ENCODE results near the gene B4GAT1.
"Not testable (repeated sequence)": the region's sequence is repeated elsewhere in the genome, so short reads cannot be mapped to it uniquely, and the experiment has no call there.

Gene B4GAT1

DNA sequence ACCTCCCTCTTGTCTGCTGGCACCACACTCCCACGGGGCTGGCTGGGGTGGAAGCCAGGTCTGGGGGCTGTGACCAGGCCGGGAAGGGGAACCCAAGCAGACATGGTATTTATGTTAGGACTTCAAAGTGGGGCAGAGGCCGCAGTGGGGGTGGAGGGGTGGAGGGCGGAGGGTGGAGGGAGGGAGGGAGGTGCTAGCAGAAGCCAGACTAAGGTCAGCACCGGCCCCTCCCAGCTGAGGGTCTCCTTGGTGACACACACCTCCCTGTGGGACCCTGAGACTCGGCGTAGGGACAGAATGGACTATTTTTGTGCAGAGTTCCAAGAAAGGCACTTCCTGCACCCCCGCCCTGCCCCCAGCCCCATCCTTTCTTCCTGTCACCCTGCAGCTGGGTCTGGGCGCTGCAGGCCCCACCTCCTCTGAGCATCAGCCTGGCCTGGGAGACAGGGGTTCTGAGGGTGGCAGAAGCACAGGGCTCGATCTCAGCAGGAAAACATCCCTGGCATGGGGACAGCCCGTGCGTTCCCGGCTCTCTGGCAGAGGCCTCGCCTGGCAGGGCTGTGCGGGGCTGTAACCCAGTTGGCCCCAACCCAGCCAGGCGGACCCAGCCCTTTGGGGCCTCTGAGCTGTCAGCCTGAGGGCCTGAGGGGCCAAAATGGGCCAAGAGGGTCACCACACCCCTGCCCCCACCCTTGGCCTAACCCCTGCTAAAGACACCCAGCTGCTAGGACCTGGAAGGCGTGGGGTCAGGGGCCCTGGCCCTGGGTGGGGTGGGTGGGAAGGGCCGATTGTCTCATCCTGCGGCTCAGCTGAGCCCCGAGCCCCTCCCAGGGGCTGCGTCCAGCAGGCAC lies 20.9 kb downstream of the B4GAT1 start:
- DNase-seq, result no peak

DNA sequence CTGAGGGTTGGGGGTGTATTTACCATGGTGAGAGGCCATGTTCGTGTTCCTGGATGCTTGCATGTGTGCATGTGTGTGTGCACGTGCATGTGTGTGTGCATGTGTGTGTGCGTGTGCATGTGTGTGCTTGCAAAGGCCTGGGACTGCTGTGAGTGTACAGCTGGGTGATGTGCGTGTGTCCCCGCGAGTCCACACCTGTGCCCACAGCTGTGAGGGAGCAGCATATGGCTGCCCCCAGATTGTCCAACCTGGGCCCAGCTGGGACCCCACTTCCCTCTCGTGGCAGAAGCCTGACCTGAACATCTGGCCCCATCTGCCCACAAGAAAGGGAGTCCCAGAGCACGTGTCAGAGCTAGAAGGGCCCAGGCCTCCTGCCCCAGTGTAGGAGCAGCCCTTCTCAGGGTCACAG lies 22.2 kb downstream of the B4GAT1 start:
- no peak for DNase-seq

DNA sequence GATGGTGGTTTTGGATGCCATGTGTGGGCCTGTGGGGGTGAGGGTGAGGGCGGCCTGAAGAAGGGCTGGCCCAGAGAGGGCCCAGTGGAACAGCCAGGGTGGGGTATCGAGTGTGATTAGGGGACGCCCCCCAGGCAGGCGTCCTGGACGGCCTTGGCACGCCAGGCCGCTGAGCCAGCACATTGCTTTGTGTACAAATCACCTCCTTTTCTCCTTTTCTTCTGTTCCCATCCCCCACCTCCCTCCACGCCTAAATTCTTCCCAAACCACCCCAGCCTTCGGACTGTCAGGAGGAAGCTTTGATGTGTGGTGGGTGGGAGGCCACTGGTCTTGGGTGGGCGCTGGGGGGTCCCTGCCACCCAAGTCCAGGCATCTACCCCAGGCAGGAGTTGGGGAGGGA lies 22.8 kb downstream of the B4GAT1 start:
- DNase-seq, result no peak

DNA sequence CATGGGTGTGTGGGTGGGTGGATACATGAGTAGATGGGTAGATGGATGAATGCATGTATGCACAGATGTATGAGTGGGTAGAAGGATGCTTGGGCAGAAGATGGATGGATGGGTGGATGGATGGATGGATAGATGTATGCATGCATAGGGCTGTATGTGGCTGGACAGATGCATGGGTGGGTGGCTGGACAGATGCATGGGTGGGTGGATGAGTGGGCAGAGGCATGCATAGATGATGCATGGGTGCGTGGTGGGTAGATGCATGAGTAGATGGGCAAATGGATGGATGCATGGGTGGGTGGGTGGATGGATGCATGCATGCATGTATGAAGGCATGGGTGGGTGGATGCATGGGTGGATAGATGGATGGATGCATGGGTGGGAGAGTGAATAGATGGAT lies 23.7 kb downstream of the B4GAT1 start:
- DNase-seq, result no peak

DNA sequence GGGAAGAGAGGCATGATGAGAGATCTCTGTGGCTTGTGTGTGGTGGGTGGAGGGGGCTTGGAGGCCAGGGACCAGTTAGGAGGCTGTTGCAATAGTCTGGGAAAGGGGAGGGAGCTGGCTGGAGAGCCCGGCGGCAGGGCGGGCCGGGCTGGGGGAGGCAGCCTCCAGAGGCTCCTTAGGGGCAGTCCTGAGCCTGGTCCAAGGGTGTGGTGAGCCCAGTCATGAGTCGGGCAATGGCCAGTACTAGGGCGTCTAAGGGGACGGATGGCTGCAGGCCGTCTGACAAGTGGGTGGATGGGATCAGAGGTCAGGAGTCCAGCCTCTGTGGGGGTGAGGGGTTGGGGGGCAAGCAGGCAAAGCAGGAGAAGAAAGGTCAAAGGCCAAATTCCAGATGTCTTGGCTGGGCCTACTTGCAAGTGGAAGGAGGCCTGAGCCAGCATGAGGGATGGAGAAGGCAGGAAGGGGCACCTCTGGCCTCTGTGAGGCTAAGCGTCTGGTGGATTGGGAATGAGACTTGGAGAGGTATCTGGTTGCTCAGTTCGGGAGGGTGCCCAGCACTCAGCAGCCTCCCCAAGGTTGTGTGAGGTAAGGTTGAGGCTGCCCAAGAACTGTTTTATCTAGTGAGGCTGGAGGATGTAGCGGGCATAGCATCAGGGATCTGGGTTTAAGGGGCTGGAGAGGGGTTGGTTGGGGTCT lies 24.5 kb downstream of the B4GAT1 start:
- DNase-seq, result no peak

DNA sequence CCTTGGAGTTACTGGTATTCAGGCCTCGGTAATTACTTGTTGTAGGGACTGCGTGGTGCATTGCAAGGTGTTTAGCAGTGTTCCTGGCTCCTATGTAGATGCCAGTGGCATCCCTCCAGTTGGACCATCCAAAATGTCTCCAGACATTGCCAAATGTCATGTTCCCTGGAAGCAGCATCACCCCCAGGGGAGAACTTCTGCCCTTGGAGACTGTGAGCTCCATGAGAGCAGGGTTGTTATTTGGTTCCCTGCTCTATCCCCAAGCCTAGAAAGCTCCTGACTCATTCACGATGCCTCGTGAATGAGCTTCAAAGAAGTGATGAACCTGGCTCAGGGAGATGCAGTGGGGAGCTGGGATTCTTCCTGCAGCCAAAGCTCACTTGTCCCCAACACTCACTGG lies 25.8 kb downstream of the B4GAT1 start:
- DNase-seq, result no peak

DNA sequence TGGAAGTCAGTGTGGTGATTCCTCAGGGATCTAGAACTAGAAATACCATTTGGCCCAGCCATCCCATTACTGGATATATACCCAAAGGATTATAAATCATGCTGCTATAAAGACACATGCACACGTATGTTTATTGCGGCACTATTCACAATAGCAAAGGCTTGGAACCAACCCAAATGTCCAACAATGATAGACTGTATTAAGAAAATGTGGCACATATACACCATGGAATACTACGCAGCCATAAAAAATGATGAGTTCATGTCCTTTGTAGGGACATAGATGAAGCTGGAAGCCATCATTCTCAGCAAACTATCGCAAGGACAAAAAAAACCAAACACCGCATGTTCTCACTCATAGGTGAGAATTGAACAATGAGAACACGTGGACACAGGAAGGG lies 26.7 kb downstream of the B4GAT1 start:
- not testable (repeated sequence) for DNase-seq

DNA sequence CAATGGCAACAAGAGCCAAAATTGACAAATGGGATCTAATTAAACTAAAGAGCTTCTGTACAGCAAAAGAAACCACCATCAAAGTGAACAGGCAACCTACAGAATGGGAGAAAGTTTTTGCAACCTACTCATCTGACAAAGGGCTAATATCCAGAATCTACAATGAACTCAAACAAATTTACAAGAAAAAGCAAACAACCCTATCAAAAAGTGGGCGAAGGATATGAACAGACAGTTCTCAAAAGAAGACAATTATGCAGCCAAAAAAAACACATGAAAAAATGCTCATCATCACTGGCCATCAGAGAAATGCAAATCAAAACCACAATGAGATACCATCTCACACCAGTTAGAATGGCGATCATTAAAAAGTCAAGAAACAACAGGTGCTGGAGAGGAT lies 27.1 kb downstream of the B4GAT1 start:
- not testable (repeated sequence) for DNase-seq

DNA sequence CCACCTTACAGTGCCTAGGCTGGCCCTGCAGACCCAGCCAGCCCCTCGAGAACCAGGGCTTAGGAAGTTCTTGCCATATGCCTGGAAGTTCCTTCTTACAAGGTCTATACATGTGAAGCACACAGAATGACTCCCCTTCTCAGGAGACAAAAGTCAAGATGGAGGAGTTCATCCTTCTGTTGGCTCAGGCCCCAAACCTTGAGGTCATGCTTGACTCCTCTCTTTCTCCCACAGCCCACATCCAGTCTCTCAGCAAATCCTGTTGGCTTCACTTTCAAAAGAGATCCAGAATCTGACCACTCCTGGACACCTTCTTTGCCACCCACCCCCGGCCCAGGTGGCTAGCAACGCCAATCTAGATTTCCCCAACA lies 28.8 kb downstream of the B4GAT1 start:
- no peak for DNase-seq

DNA sequence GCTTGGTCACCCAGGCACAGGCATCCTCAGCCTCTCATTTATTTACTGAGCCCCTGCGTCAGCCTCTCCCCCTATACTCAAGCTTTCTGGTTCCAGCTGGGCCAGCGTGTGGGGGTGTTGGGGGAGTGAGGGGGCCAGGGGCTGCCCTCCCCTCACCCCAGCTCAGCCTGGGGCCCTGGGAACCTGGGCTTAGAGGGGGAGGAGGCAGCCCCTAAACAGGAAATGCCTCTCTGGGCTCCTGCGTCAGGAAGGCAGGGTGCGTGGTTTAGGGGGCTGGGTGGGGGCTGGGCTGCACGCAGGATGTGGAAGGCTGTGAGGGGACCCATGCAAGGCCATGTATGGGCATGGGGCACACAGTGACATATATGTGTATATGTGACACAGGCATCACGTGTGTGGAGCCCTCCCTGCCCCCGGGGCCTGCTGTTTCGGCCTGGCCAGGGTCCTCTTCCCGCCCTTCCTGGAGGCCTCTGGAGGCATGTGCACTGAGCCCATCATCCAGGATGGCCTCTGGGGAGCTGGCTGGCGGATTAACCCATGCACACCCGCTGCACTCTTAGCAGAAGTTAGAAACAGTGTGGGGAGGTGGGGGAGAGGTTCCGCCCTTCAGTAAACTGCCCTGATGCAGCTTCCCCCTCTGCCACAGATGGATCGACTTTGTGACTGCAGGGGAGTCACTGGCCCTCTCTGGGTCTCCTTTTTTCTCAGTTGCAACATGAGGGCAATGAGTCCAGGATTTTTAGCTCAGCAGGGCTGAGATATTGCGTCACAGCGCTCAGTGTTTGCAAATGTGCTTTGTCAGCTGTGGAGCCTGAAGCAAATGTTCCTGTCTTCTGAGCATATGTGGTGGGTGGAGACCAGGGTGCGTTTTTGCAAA lies 29.5 kb downstream of the B4GAT1 start:
- DNase-seq, result peak in 5 of 58 donors; percentile 11 to 63 (median 40)

DNA sequence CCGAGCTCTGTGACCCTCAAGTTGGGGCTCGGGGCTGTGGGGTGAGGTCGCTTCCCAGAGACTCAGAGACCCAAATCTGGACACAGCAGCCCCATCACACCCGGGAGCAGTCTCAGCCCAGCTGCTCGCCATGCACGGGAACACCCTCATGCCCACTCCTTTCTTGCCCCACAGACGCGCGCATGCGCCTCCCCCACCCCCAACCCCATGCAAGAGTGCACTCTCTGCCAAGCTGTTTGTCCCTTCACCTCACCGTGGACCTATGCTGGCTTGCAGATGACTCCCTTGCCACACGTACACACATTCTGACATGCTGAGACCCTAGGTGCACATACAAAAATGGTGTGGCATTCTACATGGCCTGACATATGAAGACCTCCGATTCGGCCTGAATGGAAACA lies 30.1 kb downstream of the B4GAT1 start:
- peak in 2 of 58 donors; percentile 17 to 22 for DNase-seq

DNA sequence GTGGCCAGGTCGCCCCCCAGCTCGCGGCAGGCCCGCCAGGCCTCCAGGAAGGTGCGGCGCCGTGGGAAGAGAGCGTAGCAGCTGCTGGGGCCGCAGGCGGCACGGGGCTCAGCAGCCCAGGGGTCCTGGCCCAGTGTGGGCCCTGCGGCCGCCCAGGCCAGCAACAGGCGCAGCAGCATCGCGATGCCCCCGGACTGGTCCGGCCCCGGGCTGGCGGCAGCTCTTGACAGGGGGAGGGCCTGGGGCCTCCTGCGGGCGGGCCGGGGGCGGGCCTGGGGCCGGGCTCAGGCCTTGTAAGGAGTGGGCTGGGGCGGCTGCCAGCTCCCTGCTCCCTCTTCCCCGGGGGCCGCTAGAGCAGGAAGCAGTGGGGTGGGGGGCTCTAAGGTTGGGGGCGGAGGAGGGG lies 30.6 kb downstream of the B4GAT1 start, which contains the start of gene CD248:
TSS of gene CD248 (minus strand) at position 196 of the 403 bp plus-strand sequence. CDS start at position 179, 17 bp downstream.
- DNase-seq, result peak in 8 of 58 donors; percentile 14 to 39 (median 27)

DNA sequence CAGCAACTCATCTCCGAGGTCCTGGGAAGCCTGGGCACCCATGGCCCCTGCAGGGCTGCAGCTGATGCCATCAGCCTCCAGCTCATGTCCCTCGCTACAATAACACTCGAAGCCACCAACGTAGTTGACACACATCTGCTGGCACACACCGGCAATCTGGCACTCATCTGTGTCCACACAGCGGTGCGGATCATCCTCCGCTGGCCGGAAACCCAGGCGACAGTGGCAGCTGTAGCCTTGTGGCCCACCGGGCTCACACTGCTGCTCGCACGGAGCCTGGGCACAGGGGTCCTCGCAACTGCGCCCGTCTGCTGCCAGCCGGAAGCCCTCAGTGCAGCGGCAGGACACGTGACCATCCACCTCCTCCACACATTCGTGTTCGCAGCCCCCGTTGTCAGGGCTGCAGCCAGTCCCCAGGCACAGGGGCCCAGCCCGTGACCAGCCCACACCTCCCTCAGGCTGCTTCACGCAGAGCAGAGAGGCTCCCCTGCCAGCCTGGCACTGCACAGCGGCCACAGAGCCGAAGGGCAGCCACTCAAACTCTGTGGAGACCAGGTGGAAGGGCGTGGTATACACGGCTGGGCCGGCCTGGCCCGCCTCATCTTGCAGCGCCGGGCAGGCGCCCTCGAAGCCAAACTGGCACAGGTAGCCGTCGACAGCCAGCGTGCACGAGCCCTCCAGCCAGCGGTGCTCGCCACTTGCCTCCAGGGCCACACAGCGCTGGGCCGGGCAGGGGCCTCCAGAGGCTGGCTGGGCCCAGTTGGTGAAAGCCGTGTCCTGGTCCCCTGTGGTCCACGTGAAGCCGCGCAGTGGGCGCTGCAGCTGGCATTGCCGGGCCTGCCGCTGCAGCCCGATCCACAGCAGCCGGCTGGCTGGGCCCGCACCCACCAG lies 31.3 kb downstream of the B4GAT1 start:
- no peak for DNase-seq

DNA sequence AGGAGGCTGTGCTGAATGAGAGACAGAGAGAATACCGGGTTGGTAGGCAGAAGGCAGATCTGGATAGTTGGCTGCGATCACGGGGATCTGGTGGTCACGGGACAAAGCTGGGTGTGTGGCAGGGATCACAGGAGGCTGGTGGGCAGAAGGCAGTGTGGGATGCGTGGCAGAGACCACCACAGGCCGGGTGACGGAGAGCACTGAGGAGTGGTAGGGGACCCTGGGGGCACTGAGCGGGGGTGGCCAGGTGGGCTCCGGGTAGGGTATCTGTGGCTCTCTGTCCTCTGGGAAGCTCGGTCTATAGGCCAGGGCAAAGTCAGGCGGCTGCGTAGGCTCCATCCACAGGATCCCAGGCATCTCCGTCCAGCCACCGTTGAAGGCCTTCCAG lies 31.9 kb downstream of the B4GAT1 start:
- DNase-seq, result no peak

DNA sequence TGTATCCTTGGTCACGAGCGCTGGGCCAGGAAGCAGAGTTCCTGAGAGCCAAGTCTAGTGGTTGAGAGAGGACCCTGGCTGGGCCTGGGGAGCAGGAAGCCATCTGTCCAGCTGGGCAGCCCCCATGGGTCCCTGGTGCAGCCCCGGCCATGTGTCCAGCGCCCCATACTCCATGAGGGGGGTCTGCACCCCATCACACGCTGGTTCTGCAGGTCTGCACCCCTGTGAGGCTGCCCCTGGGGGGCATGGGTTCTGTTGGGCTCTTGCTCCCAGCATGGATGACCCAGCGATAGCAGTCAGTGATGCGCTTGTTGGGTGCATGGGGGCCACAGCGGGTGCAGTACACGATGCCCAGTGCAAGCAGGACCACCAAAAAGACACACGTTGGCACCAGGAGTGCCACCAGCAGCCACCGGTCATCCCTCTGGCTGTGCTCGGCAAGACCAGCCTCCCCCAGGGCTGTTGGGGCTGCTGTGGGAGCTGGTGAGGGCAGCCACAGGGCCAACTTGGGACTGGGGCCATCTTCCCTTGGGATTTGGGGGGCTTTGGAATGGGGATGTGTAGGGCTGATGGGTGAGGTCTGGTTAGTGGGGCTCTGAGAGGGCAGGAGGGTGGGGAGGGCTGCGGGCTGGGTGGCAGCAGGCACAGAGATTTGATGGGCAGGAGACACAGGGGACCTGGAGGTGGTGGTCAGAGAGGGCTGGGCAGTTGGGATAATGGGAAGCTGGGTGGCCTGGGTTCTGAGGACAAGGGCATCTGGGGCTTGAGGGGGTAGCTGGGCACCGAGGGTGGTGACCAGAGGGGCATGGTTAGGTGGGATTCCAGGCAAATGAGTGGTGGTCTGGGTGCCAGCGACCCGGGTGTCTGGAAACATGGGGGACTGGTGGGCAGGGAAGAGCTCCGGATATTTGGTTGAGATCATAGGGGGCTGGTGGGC lies 32.6 kb downstream of the B4GAT1 start:
- no peak for DNase-seq

DNA sequence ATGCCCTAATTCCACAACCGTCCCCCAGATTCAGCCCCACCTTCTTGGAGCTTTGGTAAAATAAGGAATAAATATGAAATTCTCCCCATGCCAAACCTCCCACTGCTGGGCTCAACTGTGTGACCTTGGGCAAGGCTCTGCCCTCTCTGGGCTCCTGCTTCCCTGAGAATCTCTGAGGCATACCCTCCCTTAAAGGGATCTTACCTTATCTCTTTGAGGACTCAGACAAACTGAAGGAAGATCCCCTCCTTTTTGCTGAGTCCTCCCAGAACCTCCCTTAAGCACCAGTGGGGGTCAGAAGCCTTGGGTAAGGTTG lies 33.3 kb downstream of the B4GAT1 start:
- no peak for DNase-seq

DNA sequence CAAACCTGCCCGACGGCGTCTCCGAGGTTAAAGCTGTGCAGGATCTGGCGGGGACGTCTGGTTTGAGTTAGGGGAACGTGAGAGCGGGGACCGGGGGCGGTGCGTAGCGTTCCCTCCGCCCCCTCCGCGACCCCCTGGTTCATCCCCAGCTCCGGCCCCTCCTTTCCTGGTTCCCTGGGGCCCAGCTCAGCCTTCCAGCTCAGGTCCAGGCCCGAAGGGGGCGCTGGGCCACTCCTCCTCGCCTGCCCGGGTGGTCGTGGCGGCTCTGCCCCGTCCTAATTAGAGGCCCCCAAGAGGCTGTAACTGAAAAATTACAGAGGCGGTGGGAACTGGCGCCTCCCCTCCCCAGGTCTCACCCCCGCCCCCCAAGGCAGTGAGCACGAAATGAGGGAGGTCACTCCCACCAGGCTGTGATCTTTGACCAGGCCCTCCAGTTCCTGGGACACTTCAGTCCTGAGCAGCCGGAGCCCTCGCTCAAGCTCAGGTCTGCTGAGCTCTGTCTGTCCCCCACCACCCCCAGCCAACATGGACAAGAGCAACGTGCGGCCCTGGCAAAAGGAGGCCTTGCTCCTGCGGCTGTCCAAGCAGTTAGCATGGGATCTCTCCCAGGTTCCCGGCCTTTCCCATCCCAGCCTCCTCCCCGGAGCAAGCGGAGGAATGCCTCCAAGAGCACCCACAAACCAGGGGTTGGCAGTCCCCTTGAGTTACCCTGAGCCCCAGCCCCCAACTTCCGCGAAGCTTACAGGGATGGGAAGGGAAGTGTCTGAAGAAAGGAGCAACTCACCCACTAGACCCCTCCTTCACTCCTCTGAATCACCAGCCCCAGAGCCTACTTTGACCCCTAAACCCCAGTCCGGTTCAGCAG lies 33.9 kb downstream of the B4GAT1 start:
- DNase-seq, result no peak

DNA sequence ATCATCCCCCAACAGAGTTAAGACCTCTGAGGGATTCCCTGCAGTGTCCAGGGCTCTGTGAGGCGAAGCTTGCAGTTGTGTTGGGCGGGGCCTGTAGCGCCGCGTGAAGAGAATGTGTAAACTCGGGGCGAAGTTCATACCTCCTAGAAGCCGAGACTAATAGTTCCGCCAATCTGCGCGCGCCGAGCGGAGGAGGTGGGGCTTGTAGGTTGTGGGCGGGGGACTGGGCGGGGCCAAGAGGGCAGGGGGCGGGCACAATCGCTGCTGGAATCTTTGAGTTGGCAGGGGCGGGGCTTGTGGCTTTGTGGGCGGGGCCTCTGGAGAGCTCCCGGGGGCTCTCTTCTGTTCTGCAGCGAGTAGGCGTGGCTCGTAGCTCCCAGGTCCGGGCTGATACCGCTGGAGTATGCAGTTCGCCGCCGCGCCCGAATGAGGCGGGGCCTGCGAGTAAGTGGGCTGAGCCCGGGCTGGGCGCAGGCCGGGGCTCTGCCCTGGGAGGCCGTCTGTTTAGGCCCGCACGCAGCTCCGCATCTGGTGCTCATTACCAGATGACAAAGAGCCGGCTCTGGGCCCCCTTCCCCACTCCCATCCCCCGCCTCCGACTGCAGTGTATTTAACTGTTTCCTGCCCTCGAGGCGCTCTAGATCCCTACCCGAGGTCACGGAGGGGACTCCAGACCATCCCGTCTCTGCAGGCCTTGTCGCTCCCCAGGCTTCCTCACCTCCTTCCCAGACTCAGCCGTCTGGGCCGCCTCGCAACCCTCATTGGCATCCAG lies 34.7 kb downstream of the B4GAT1 start:
- peak; percentile 46 to 98 (median 90) for DNase-seq

Data from anterior cingulate cortex (tissue), 58 donors.